ENCODE measurements around the gene ZSWIM3. TPM values are rescaled to one million over a fixed set of nuclear protein-coding genes. Genes with fewer than 3 reads are reported as not detected.

The ZSWIM3 gene
- total and polyA plus RNA-seq, 2 of the 13 experiments (the other 11 are each of a cell fraction or from before 2014, with no cell fraction given): 5.2 to 5.8 TPM

GRCh38 chr20:45920462-45921336 lies 63.3 kb downstream of the ZSWIM3 start (continued):
- TF ChIP-seq AFF4 (CRISPR knock-in tag; IDR thresholded peaks at IDR 0.05) (no peak), CENPX (CRISPR knock-in tag; IDR thresholded peaks at IDR 0.05) (no peak), ZNF782 (CRISPR knock-in tag; IDR thresholded peaks at IDR 0.05; ENCODE audit: borderline replicate concordance) (0 out of 2 replicates have a peak, but pooled peaks have one; percentile 16), SYNCRIP (IDR thresholded peaks at IDR 0.05; ENCODE audit: insufficient read depth, low read depth, low read length) (no peak), SNAPC2 (CRISPR knock-in tag; IDR thresholded peaks at IDR 0.05) (peak; percentile 74; the same call in 1 of the 2 replicates), NAIF1 (CRISPR knock-in tag; IDR thresholded peaks at IDR 0.05; ENCODE audit: borderline replicate concordance) (no peak), NKX3-1 (CRISPR knock-in tag; IDR thresholded peaks at IDR 0.05) (0 out of 2 replicates have a peak, but pooled peaks have one; percentile 9), HNRNPLL (IDR thresholded peaks at IDR 0.05; ENCODE audit: low read depth, low read length, poor library complexity, severe bottlenecking) (no peak), ZNF264 (CRISPR knock-in tag; IDR thresholded peaks at IDR 0.05) (peak; percentile 24; the same call in 1 of the 2 replicates), ZFP36 (IDR thresholded peaks at IDR 0.05; ENCODE audit: borderline replicate concordance, low read depth, low read length, partially characterized antibody) (no peak), GMEB2 (CRISPR knock-in tag; IDR thresholded peaks at IDR 0.05; ENCODE audit: low read depth) (no peak), EEA1 (CRISPR knock-in tag; IDR thresholded peaks at IDR 0.05; ENCODE audit: borderline replicate concordance) (no peak), CHD2 (IDR thresholded peaks at IDR 0.05; ENCODE audit: low read depth, low read length) (no peak), HNF1B (CRISPR knock-in tag; IDR thresholded peaks at IDR 0.05) (0 out of 2 replicates have a peak, but pooled peaks have one; percentile 54), ZNF816 (CRISPR knock-in tag; IDR thresholded peaks at IDR 0.05; ENCODE audit: borderline replicate concordance) (no peak), FOXP1 (IDR thresholded peaks at IDR 0.05) (no peak), FOXP1 (CRISPR knock-in tag; IDR thresholded peaks at IDR 0.05) (peak; percentile 5; the same call in 1 of the 2 replicates), HOXA5 (CRISPR knock-in tag; IDR thresholded peaks at IDR 0.05) (peak; percentile 10; the same call in 1 of the 2 replicates)
- TF ChIP-seq, protein P1, sequence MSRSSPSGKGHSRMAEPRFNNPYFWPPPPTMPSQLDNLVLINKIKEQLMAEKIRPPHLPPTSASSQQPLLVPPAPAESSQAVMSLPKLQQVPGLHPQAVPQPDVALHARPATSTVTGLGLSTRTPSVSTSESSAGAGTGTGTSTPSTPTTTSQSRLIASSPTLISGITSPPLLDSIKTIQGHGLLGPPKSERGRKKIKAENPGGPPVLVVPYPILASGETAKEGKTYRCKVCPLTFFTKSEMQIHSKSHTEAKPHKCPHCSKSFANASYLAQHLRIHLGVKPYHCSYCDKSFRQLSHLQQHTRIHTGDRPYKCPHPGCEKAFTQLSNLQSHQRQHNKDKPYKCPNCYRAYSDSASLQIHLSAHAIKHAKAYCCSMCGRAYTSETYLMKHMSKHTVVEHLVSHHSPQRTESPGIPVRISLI (CRISPR knock-in tag; IDR thresholded peaks at IDR 0.05; ENCODE audit: borderline replicate concordance): no peak

All from HepG2 (cell line).